ENCODE results near the gene ATP10A. TPM values are rescaled to one million over a fixed set of nuclear protein-coding genes. Genes with fewer than 3 reads are reported as not detected.

Gene ATP10A
- total and polyA plus RNA-seq, 2 of the 8 experiments (the other 6 are each of a cell fraction or from before 2014, with no cell fraction given) = 2.0 to 2.8 TPM

- TF ChIP-seq CHD7 (IDR thresholded peaks at IDR 0.05; ENCODE audit: insufficient replicate concordance, low read length) (no peak), EP300 (IDR thresholded peaks at IDR 0.05; ENCODE audit: borderline replicate concordance in 1 of 2, low read depth in 2 of 2, low read length in 2 of 2) (no peak), JUND (IDR thresholded peaks at IDR 0.05; ENCODE audit: low read length) (no peak), SIX5 (IDR thresholded peaks at IDR 0.05; ENCODE audit: low read depth, low read length) (no peak), HDAC6 (IDR thresholded peaks at IDR 0.05; ENCODE audit: low read depth, low read length) (no peak), SIN3A (conservative IDR thresholded peaks at IDR 0.05 in 1 of 2, IDR thresholded peaks at IDR 0.05 in 1 of 2; ENCODE audit: low read depth in 1 of 2, low read length in 2 of 2) (no peak), FOSL1 (IDR thresholded peaks at IDR 0.05; ENCODE audit: insufficient read depth, low read depth, low read length) (no peak), CEBPB (IDR thresholded peaks at IDR 0.05; ENCODE audit: low read depth, low read length) (no peak)
Observed at GRCh38 chr15:25899870-25900269, 36.7 kb upstream of the ATP10A start (continued).

Data from H1 (cell line).